RWPE2 (cell line): Measurements from ENCODE around the gene CARD11.

ENCODE experiments used
- ATAC-seq: fragments of 200-7000 bp; cut with Tn5 transposase; 3 replicates; pipeline ENCODE4 v1.9.1; 2021; ENCODE audit warnings: low read depth
- DNase-seq: peaks from one replicate; pipeline ENCODE4 v3.0.0-alpha.2; 2020; ENCODE audit warnings: low spot score
- H3K27ac ChIP-seq: fragments of 450-650 bp; 2 replicates; pipeline ENCODE4 v1.5.1; 2017; ENCODE audit warnings: mild to moderate bottlenecking; ENCODE audit not compliant: poor library complexity, severe bottlenecking
- H3K27me3 ChIP-seq: fragments of 250-450 bp; sonication (Bioruptor Pico); 2 replicates; pipeline ENCODE4 v1.5.1; 2021; ENCODE audit warnings: mild to moderate bottlenecking, moderate library complexity; ENCODE audit not compliant: insufficient read depth, poor library complexity, severe bottlenecking
- H3K36me3 ChIP-seq: fragments of 250-450 bp; sonication (Bioruptor Pico); 2 replicates; pipeline ENCODE4 v1.5.1; 2020; ENCODE audit warnings: low read depth, mild to moderate bottlenecking, moderate library complexity
- H3K4me1 ChIP-seq: fragments of 250-450 bp; sonication (Bioruptor Pico); 2 replicates; pipeline ENCODE4 v1.5.1; 2021; ENCODE audit warnings: mild to moderate bottlenecking, moderate library complexity; ENCODE audit not compliant: insufficient read depth, poor library complexity, severe bottlenecking
- H3K4me3 ChIP-seq: fragments of 250-450 bp; sonication (Bioruptor Pico); 2 replicates; pipeline ENCODE4 v1.5.1; 2021; ENCODE audit warnings: mild to moderate bottlenecking, moderate library complexity; ENCODE audit not compliant: severe bottlenecking
- H3K9me3 ChIP-seq: fragments of 250-450 bp; sonication (Bioruptor Pico); 2 replicates; pipeline ENCODE4 v1.5.1; 2021; ENCODE audit warnings: mild to moderate bottlenecking, moderate library complexity; ENCODE audit not compliant: severe bottlenecking
- TF ChIP-seq, protein P1 (sequence below): fragments of 450-650 bp; IDR thresholded peaks from one replicate; pipeline ENCODE4 v1.5.1; 2017; ENCODE audit warnings: mild to moderate bottlenecking, moderate library complexity; ENCODE audit not compliant: poor library complexity, severe bottlenecking

Gene CARD11

DNA sequence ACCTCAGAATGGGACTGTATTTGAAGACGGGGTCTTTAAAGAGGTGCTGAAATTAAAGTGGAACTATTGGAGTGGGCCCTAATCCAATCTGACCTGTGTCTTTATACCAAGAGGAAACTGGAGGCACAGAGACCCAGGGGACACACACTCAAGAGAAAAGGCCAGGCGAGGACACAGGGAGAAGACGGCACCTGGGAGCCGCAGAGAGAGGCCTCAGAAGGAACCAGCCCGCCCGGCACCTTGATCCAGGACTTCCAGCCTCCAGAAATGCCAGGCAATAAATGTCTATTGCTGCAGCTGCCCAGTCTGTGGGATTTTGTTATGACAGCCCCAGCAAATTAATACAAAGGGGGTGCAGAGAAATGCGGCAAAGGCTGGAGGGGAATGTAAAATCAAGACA lies 10.5 kb downstream of the CARD11 start:
- TF ChIP-seq, protein P1, sequence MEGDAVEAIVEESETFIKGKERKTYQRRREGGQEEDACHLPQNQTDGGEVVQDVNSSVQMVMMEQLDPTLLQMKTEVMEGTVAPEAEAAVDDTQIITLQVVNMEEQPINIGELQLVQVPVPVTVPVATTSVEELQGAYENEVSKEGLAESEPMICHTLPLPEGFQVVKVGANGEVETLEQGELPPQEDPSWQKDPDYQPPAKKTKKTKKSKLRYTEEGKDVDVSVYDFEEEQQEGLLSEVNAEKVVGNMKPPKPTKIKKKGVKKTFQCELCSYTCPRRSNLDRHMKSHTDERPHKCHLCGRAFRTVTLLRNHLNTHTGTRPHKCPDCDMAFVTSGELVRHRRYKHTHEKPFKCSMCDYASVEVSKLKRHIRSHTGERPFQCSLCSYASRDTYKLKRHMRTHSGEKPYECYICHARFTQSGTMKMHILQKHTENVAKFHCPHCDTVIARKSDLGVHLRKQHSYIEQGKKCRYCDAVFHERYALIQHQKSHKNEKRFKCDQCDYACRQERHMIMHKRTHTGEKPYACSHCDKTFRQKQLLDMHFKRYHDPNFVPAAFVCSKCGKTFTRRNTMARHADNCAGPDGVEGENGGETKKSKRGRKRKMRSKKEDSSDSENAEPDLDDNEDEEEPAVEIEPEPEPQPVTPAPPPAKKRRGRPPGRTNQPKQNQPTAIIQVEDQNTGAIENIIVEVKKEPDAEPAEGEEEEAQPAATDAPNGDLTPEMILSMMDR = no peak
- H3K27me3 ChIP-seq = no peaks in the 10 kb centered on the region
- H3K36me3 ChIP-seq = no peaks in the 10 kb centered on the region
- no peak overlapping the region for H3K4me3 ChIP-seq
- H3K9me3 ChIP-seq = no peaks in the 10 kb centered on the region
- DNase-seq (no peak), ATAC-seq (no peak)
- H3K27ac ChIP-seq = no peak overlapping the region
- peaks cover 5% of the 10 kb centered on the region for H3K4me1 ChIP-seq

DNA sequence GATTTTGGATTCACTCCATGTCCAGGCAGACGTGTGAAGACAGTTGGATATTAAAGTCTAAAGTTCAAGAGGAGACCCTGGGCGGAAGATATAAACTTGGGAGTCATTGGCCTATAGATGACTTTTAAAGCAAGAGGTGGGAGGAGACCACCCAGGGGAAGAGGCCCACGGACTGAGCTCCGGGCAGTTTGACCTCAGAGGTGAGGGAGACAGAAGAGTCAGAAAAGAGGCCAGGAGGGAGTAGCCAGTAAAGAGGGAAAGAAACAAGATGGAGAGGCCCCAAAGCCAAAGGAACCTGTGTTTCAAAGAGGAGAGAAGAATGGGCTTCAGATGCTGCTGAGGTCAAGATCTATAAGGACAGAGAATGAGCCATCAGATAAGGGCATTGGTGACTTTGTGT lies 11.4 kb downstream of the CARD11 start:
- ATAC-seq = no peak
- H3K27me3 ChIP-seq = no peaks in the 10 kb centered on the region
- TF ChIP-seq, protein P1 = no peak
- peaks cover 14% of the 10 kb centered on the region for H3K4me1 ChIP-seq
- no peaks in the 10 kb centered on the region for H3K9me3 ChIP-seq
- no peak for DNase-seq
- H3K4me3 ChIP-seq = no peak overlapping the region
- no peaks in the 10 kb centered on the region for H3K36me3 ChIP-seq
- H3K27ac ChIP-seq = no peak overlapping the region

DNA sequence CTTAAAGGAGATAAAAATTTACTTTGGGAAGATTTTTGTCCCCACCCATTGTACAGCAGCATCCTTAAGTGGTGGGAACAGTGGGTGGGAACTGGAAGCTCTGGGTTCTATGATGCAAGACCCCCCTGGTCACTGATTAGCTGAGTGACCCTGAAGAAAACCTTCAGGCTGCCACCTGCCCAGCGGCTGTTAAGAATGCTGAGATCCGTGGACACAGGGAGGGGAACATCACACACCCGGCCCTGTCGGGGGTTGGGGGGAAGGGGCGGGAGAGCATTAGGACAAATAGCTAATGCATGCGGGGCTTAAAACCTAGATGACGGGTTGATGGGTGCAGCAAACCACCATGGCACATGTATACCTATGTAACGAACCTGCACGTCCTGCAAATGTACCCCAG lies 14.5 kb downstream of the CARD11 start:
- ATAC-seq (no peak), DNase-seq (no peak)
- Histone ChIP-seq H3K27me3 (no peaks in the 10 kb centered on the region), H3K4me1 (peaks cover 14% of the 10 kb centered on the region), H3K27ac (no peak overlapping the region), H3K9me3 (no peaks in the 10 kb centered on the region), H3K36me3 (no peaks in the 10 kb centered on the region), H3K4me3 (no peak overlapping the region)
- TF ChIP-seq, protein P1 = no peak

DNA sequence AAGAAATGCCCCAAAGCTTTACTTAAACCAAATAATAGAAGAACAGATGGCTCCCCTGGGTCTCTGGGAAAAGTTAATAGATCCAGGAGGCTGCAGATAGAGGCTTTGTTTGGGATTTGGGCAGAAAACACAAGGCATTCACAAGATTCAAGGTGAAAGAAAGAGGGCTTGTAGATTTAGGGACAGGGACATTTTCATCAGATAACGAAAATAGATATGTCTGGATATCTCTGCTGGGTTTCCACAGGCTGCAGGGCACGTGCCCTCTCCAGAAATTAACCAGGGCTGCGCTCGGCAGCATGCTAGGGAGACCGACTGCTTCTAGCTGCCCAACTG lies 14.9 kb downstream of the CARD11 start:
- Histone ChIP-seq H3K9me3 (no peaks in the 10 kb centered on the region), H3K4me3 (no peak overlapping the region), H3K27ac (peak overlapping the region; percentile 26), H3K27me3 (no peaks in the 10 kb centered on the region), H3K36me3 (no peaks in the 10 kb centered on the region), H3K4me1 (peaks cover 14% of the 10 kb centered on the region)
- DNase-seq (no peak), ATAC-seq (no peak)
- TF ChIP-seq, protein P1 = no peak

DNA sequence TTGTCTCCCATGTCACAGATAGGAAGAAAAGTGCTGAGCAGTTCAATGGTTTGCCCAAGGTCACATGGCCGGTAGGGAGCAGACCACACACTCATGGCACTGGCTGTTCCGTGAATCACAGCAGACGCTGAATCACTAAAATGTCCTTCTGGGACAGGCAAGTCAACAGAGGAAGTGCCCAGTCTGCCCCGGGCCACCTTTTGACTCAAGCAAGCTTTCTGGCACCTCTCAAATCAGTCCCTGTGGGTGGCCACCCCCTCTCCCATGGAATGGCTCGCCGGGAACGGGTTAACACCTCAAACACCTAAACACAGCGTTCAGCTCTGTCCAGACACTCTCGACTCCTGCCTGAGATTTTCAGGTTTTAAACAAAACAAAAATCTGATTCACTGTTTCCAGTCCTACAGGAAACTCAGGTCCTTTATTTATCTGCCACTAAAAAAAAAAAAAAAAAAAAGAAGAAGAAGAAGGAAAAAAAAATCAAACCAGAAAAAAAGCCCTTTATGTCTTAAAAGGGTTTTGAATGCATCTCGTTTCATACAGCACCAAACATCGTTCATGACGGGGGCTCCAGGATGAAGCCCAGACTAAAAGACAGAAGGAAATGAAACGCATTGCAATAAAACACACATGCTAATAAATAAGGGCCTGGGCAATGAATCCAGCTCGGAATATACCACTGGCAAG lies 15.5 kb downstream of the CARD11 start:
- Histone ChIP-seq H3K27ac (peak overlapping the region; percentile 26), H3K36me3 (no peaks in the 10 kb centered on the region), H3K27me3 (no peaks in the 10 kb centered on the region), H3K4me1 (peaks cover 14% of the 10 kb centered on the region), H3K4me3 (no peak overlapping the region), H3K9me3 (no peaks in the 10 kb centered on the region)
- TF ChIP-seq, protein P1 = no peak
- peak; percentile 79 for ATAC-seq
- DNase-seq = no peak
